NT2/D1 (cell line): Measurements from ENCODE around the gene SEMA4B.

Source experiments
- YY1 ChIP-seq: IDR thresholded peaks from 2 replicates; pipeline ENCODE4 v1.6.1; 2011; ENCODE audit not compliant: insufficient read length, insufficient read depth
- ZNF274 ChIP-seq: IDR thresholded peaks from 2 replicates; pipeline ENCODE4 v1.6.1; 2011; ENCODE audit warnings: mild to moderate bottlenecking, low read depth, low read length

GRCh38 chr15:90213818-90214204 lies 12.7 kb downstream of the SEMA4B start:
- no peak for TF ChIP-seq ZNF274
- TF ChIP-seq YY1 = no peak
